NT2/D1 (cell line): Measurements from ENCODE around the gene CFAP61.

Experiments
- SUZ12 ChIP-seq: IDR thresholded peaks from 2 replicates; pipeline ENCODE4 v1.6.1; 2011; ENCODE audit not compliant: insufficient read length, insufficient read depth; ENCODE audit errors: extremely low read depth
- YY1 ChIP-seq: IDR thresholded peaks from 2 replicates; pipeline ENCODE4 v1.6.1; 2011; ENCODE audit not compliant: insufficient read length, insufficient read depth
- ZNF274 ChIP-seq: IDR thresholded peaks from 2 replicates; pipeline ENCODE4 v1.6.1; 2011; ENCODE audit warnings: mild to moderate bottlenecking, low read depth, low read length

- TF ChIP-seq YY1 (no peak), ZNF274 (no peak), SUZ12 (no peak)
Observed at GRCh38 chr20:20063941-20064702, 11.8 kb downstream of the CFAP61 start.
